ENCODE results near the gene SH3PXD2B.
"Not testable (repeated sequence)": the region's sequence is repeated elsewhere in the genome, so short reads cannot be mapped to it uniquely, and the experiment has no call there.

SH3PXD2B gene

DNA sequence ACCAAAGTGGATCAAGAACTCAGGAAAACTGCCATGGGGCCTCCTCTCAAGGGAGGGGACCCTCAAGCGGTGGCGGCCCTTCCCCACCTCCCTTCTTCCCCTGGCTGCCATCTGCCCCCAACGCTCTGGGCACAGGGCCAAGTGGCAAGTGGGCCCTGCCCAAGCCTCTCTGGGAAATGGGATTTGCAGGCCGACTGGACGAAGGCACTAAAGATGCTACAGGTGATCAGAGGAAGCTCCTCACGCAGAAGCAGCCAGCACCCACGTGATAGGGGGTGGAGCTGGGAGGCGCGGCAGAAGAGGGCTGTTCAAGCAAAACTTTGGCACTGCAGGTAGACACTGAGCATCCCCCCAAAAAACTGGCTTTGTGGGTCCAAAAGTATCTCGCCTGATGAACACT, 118.1 kb downstream of the SH3PXD2B start:
- DNase-seq: no peak

DNA sequence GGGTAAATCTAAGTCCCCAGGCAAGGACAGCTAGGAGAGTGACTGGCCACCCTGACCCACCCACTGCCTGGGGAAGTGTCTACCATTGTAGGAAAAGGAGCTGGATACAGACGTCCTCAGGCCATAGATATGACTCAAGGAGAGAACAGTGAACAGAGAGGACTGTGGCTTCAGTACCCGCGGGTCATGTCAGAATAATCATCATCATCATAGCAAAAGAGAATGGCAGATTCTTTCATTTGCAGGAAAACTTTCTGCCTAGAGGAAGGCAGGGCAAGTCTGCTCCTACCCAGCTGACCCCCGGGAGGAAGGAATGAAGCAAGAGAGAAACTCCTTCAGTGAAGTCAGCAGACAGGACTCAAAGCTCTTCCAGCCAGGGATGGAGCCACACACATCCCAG, 118.6 kb downstream of the SH3PXD2B start:
- DNase-seq: no peak

DNA sequence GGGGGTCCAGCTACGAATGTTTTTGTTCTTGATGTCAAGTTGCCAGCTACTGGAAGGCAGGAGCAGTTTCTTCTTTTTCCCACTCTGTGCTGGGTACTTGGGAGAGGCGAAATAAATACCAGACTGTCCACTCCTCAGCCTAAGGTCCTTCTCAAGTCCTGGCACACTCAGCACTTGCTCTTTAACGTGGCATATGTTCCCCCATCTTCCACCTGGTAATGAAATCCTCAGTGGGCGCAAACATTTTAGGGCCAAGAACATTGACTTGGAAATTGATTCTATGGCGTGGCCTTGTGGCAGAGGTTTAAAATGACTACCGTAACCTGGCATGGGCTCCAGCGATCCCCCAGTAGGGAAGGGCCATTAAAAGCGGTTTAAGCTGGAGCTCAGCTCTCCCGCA, 119.7 kb downstream of the SH3PXD2B start:
- DNase-seq: no peak

DNA sequence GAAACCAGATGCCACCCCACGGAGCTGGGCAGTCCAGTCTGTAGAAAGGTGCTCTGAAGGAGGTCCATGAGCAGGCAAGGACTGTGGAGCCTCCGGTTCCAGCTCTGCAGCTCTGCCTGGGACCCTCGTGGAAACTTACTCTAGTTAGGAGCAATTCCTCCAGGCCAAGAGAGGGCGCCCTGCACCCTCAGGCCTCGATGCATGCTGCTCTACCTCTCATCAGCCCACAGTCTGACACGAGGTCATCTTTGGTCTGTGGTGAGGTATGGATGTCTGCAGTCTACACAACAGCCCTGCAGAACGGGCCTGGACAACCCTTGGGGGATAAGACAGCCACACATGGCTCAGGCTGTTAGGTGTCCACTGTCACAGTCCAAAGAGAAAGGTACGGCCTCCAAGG, 120.1 kb downstream of the SH3PXD2B start:
- no peak for DNase-seq

DNA sequence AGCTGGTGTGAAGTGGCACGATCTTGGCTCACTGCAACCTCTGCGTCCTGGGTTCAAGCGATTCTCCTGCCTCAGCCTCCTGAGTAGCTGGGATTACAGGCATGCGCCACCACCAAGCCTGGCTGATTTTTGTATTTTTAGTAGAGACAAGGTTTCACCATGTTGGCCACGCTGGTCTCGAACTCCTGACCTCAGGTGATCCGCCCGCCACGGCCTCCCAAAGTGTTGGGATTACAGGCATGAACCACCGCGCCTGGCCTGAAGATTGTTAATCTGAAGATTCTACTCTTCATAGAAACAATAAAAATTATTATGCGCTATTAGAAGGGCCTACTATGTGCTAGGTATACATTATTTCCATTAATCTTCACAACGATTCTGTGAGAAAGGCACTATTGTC, 127.4 kb downstream of the SH3PXD2B start:
- DNase-seq: not testable (repeated sequence)

DNA sequence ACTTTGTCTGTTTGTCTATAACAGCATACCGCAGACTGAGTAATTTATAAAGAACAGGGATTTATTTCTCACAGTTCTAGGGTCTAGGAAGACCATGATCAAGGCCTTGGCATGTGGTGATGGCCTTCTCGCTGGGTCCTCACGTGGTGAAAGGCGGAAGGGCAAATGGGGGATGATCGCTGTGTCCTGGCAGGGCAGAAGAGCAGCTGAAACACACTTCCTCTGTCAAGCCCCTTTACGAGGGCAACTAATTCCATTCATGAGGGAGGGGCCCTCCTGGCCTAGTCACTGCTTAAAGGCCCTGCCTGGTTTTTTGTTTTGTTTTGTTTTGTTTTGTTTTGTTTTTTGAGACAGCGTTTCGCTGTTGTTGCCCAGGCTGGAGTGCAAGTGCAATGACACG, 128.9 kb downstream of the SH3PXD2B start:
- DNase-seq: no peak

DNA sequence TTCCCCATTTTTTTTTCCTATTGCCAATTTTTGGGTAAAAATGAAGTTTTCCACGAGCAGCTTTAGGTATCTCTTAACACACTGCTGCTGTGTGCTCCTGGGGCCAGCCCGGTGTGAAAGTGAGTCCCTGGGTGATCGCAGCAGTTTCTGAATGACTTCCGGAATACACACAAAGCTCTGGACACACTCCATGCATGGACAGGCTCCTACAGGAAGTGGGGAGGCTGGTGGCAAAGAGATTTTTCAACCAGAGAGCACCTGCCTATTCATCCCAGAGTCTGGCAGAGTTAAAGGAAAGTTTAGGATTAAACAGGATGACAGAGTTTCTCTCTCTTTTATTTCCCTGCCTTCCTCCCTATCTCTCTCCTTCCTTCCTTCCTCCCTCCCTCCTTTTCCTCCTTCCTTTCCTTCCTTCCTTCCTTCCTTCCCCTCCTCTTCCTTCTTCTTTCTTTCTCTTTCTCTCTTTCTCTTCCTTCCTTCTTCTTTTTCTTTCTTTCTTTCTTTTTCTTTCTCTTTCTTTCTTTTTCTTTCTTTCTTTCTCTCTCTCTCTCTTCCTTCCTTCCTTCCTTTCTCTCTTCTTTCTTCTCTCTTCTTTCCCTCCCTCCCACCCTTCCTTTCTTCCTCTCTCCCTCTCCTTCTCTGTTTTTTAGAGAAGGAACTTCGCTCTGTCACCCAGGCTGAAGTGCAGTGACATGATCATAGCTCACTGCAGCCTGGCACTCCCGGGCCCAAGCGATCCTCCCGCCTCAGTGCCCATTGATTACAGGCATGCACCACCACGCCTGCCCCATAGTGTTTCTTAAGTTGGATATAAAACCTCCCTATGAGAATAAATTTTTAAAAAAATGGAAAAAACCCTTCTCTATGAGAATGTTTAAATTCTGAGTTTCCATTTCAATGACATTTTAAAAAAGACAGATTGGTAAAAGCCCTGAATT, 132.0 kb downstream of the SH3PXD2B start:
- no peak for DNase-seq

DNA sequence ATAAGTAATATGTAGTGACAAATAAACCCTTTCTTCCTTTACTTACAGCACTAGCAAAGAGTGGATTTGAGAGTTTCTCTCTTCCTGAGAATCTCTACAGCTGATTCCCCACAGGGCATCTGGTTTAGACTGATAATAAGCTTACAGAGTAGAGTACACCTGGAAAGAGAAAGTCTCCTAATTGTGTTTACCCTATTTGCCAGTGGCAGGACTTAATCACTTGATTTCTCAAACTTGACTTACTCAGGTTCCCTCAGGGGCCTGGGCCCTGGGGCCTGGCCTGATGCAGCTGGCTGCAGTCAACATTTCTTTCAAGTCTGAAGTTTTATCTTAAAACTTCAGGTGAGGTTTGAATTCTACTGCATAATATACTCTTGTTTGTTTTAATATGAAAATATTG, 132.7 kb downstream of the SH3PXD2B start:
- DNase-seq: no peak

DNA sequence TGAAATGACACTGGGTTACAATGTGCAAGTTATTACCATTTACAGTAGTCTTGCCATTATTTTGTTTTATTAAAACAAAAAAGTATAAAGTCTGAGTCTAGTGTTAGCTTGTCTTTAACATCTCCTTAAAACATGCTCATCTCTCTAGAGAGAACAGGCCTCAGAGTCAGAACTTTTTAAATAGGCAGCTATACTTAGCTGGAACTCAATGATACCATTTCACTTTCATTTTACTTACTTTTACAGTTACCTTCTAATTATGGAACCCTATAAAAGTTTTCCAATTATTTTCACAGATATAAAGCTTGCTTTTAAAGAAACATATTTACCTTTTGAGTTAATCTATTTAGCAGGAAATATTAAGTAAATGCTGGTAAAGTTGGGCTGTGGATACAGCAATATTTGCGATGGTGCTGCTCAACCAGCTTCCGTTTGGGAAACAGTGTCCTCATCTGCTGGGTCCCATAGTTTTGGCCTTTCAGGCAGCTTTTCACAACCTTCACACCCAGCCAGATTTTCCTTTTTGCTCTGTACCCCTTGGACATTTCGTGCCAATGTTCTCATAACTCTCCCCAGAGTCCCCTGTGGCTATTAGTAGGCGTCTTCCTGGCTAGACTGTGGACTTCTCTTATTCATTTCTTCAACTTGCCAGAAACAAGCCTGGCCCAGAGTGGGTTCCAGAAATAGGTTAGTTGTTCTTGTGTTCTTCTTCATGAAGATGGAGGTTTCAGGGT, 134.4 kb downstream of the SH3PXD2B start:
- DNase-seq: no peak

DNA sequence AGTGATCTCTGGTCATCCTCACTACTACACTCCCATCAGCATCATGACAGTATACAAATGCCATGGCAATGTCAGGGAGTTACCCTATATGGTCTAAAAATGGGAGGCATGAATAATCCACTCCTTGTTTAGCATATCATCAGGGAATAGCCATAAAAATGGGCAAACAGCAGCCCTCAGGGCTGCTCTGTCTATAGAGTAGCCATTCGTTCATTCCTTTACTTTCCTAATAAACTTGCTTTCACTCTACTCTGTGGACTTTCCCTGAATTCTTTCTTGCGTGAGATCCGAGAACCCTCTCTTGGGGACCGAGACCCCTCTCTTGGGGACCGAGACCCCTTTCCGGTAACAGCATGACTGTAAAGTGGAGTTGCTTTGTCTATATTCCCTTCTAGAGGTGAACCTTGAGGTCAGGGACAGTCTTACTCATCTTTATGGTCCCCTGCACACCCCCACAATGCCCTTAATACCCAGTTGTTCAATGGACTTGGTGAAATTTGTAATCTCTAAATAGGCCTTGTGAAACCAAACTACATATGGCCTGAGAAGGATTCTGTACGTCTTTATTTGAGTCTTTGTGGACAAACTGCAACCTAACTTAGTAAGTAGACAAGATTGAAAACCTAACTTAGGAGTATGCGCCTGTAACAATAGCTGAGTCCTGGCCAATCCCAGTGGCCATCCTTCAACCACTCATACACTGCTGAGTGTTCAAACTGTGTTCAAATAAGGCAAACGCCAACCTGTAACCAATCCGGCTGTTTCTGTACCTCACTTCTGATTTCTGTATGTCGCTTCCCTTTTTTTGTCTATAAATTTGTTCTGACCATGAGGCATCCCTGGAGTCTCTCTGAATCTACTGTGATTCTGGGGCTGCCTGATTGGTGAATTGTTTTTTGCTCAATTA, 138.5 kb downstream of the SH3PXD2B start:
- no peak for DNase-seq

DNA sequence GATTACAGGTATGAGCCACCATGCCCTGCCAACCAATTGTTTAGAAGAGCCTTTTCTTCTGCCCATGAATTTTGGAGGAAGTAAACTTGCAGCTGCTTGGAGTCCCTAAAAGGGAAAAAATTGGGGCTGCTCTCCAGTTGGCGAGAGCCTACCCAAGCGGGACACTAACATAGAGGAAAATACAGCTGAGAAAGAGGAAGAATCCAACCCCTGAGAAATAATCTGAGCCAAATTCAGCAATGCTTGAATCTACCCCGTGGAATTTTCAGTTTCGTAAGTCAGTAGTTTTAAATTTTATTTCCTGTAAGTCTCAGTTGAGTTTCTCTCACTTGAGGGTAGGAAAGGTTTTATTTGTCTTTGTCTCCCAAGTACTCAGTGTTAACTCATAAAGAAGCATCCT, 140.4 kb downstream of the SH3PXD2B start:
- no peak for DNase-seq

DNA sequence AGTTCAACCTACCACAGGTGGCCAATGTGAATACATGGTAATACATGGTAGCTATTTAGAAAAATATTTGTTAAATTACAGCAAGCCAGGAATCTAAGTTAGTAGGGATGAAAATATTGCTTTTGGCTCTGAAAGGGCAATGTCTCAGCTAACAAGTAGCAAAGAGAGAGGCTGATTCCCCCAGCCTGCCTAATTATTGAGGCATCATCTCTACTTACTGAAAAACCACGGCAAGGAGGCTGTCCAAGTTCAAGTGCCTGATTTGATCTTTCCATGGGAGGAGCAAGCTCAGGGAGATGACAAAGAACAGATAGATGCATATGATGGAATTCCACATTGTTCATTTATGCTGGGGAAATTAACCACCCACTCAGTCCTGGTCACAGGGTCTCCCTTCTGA, 142.0 kb downstream of the SH3PXD2B start:
- DNase-seq: no peak

DNA sequence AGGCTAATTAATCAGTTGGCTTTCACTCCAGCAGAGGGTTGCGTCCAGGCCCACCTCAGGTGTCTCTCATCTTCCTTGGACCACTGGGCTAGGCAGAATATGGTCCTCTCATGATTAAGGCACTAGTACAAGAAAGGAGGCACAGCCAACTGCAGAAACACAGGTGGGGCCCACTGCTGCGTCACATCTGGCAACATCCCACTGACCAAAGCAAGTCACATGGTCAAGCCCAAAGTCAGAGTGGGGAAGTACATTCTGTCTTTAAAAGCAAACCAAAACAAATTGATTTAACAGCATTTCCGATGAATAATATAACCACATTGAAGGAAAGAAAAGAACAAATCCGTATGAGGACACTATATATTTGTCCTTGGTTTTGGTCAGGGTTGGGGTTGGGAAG, 142.7 kb downstream of the SH3PXD2B start:
- no peak for DNase-seq

DNA sequence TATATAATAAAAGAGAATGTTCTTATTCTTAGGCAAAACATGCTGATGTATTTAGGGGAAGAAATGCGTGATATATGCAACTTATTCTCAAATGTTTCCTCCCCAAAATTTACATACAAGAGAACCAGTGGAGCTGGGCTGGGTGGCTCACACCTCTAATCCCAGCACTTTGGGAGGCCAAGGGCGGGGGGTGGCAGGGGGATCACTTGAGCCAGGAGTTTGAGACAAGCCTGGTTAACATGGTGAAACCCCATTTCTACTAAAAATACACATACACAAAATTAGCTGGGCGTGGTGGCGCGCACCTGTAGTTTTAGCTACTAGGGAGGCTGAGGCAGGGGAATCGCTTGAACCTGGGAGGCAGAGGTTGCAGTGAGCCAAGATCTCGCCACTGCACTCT, 143.3 kb downstream of the SH3PXD2B start:
- DNase-seq: no peak

DNA sequence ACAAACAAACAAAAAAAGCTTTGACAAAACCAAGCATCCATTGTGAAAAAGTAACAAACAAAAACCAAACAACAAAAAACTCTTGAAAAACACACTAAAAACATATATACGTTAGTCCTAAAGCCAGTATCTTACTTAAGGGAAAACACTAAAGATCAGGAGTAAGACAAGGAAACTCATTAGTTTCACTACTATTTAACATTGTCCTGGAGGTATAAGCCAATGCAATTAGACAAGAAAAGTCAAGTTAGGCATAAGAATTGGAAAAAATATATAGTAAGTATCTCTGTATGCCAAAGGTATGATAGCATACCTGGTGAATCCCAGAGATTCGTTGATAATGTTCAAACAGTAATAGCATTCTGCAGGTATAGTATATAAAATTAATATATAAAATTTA, 148.9 kb downstream of the SH3PXD2B start:
- DNase-seq: no peak

DNA sequence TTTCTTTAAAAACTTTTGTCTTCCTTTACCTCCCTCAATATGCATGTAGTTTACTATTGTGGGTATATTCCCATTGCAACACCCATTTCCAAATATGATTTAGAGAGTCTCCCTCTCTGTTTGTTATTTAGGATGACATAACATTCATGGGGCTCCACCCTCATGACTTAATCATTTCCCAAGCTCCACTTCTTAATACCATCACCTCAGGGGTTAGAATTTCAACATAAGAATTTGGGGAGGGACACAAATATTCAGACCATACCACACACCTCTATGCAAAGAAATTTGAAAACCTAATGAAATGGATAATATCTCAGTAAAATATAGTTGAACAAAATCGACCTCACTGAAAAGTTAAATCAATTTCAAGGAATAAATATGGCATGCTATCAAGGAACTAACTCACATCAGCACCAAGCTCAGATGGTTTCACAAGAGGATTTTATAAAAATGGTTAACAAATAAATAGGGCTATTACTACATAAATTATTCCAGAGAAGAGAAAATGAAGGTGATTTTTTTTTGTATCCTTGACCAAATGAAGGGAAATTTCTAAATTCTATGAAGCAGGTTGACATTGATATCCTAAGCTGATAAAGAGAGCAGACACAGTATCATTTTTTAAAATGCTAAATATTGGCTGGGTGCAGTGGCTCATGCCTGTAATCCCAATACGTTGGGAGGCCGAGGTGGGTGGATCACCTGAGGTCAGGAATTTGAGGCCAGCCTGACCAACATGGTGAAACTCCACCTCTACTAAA, 150.6 kb downstream of the SH3PXD2B start:
- DNase-seq: no peak

DNA sequence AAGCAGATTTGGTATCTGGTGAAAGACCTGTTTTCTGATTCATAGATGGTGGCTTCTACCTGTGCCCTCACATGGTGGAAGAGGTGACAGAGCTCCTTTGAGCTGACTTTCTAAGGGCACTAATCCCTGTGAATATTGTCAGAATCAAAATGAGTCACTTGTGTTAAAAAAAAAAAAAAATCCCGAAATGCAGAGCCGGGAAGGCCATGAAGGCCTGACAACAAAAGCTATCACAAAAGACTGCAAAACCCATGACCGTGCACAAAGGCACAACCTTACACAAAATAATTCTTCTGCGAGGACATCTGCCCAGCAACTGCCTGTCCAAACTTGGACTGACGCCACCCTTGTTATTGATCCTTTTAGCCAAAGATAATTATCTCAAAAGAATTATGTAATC, 151.2 kb downstream of the SH3PXD2B start:
- no peak for DNase-seq

DNA sequence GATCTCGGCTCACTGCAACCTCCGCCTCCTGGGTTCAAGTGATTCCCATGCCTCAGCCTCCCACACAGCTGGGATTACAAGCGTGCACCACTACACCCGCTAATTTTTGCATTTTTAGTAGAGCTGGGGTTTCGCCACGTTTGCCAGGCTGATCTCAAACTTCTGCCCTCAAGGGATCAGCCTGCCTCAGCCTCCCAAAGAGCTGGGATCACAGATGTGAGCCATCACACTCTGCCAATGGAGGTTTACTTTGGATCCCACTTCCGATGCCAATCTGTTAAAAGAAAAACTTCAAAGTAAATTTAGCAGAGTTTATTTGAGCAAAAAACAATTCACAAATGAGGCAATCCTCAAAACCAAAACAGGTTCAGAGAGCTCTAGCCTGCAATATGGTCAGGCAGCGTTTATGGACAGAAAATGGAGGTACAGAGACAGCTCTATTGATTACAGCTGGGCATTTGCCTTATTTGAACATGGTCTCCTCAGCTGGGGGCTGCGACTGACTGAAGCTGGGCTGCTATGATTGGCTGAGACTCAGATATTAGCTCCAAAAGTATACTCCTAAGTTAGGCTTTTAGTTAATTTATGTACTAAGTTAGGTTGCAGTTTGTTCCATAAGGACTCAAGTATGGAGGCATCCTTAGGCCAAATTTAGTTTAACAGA, 152.1 kb downstream of the SH3PXD2B start:
- no peak for DNase-seq

DNA sequence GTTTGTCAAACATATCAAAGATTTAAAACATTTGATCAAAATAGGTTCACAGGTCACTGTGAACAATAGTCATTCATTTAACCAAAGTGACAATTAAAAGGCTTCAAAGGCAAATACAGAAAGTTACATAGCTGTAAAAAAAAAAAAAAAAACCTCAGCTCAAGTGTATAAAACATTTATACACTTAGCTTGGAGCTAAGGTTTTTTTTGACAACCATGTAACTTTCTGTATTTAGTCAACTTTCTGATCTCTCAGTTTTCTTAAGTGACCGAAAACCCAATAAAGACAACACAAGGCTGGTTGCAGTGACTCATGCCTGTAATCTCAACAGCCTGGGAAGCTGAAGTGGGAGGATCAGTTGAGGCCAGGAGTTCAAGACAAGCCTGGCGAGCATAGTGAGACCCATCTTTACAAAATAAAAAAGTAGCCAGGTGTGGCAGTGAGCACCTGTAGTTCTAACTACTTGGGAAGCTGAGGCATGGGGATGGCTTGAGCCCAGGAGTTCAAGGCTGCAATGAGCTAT, 154.3 kb downstream of the SH3PXD2B start:
- DNase-seq: no peak

DNA sequence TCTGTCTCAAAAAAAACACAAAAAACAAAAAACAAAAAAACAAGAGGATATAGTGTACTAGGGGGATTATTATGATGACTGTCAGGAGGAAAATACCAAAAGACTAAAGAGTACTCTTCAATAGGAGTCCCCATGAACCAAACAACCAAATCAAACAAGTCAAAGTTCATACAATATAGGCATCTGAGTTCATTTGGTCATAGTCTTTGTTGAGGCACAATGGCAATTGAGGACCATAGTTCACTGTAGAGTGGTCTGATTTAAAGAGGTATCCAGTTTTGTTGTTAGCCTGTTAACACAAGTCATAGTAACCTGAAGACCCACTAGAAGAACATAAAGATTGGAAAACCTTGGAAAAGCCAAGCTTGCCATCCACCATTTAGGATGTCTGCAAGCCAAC, 159.5 kb downstream of the SH3PXD2B start:
- DNase-seq: no peak

DNA sequence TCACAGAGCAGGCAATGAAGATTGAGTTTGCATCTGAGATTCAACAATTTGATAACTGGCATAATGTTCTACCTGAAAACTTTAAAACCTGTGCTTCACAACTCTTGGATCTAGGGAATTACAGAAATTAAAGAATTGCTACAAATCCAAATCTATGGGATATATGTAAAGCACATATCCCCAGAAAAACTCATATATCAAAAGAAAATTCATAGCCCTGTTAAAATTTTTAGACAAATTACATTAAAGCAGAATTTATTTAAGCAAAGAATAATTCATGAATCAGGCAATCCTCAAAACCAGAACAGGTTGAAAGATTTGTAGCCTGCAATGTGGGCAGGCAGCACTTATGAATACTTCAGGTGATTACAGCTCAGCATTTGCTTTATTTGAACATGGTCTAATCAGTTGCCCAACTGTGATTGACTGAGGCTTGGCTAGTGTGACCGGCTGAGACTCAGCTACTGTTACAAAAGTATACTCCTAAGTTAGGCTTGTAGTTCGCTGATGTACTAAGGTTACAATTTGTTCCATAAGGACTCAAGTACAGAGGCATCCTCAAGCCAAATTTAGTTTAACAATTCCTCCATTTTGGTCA, 160.5 kb downstream of the SH3PXD2B start:
- no peak for DNase-seq

Data from fibroblast of skin of abdomen (primary cell).